NCI-H2171 (cell line): ENCODE results near the gene CES4A.
"Not testable (repeated sequence)": the region's sequence is repeated elsewhere in the genome, so short reads cannot be mapped to it uniquely, and the experiment has no call there.

Experiments used
- DNase-seq: peaks from one replicate; lab custom pipeline; 2025; lab: John Stamatoyannopoulos, UW

The CES4A gene

DNA sequence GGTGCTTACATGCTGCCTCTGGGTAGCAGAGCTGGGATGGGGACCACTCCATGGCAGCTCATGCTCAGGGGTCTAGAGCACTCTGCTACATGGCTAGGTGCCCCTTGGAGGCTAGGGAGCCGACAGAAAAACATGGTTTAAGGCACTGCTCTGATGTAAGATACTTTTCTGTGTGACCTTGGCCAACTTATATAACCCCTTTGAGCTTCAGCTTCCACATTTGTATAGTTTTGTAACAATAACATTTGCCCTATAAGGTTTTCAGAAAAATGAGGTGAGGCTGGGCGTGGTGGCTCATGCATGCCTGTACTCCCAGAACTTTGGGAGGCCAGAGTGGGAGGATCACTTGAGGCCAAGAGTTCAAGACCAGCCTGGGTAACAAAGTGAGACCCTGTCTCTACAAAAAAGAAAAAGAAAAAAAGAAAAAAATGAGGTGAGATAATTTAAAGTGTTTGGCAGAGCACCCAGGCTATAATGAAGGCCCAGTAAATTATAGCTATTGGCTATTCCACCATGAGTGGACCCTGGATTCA is 3.2 kb downstream of the CES4A start:
- DNase-seq: no peak

DNA sequence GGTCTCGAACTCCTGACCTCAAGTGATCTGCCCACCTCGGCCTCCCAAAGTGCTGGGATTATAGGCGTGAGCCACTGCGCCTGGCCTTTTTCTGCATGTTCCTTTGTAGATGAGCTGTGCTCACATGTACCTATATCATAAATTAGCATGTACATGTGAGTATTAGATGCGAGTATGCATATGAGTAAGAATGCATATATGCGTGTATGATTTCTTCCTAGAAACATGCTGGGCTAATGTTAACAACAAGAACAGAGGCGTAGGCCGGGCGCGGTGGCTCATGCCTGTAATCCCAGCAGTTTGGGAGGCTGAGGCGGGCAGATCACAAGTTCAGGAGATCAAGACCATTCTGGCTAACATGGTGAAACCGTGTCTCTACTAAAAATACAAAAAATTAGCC is 5.2 kb downstream of the CES4A start:
- not testable (repeated sequence) for DNase-seq

DNA sequence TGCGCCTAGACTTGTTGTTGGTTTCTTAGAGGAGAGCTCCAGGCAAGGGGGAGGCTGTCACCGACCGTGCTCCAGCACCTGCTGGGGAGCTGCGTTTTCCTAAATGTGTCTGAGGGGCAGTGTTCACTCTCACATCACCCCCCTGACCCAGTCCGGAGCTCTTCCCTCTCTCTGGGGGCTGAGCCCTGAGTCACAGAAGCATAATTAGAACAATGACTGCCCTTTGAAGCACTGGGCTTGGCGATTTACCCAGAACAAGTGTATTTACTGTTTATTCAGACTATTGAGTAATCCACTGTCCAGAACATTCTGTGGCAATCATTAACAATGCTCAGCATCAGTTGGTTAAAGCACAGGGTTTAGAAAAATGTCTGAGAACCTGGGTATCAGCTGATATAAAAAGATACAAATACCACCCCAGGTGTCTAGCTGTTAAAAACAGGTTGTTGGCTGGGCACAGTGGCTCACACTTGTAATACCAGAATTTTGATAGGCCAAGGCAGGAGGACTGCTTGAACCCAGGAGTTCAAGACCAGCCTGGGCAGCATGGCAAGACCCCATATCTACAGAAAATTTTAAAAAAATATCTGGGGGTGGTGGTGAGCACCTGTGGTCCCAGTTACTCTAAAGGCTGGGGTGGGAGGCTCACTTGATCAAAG is 8.1 kb downstream of the CES4A start:
- no peak for DNase-seq

DNA sequence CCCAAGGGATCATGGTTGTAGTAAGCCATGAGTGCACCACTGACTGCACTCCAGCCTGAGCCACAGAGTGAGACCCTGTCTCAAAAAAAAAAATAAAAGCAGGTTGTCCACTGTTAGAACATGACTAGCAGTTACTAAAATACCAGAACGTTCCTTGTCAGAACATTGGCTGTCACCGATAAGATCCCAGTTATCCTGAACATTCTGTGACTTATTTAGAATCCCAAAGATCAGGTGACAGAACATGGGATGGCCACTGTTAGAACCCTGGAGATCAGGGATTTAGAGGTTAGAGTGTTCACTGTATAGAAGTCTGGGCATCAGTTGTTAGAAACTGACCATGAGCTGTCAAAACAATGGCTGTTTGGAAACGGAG is 8.6 kb downstream of the CES4A start:
- no peak for DNase-seq

DNA sequence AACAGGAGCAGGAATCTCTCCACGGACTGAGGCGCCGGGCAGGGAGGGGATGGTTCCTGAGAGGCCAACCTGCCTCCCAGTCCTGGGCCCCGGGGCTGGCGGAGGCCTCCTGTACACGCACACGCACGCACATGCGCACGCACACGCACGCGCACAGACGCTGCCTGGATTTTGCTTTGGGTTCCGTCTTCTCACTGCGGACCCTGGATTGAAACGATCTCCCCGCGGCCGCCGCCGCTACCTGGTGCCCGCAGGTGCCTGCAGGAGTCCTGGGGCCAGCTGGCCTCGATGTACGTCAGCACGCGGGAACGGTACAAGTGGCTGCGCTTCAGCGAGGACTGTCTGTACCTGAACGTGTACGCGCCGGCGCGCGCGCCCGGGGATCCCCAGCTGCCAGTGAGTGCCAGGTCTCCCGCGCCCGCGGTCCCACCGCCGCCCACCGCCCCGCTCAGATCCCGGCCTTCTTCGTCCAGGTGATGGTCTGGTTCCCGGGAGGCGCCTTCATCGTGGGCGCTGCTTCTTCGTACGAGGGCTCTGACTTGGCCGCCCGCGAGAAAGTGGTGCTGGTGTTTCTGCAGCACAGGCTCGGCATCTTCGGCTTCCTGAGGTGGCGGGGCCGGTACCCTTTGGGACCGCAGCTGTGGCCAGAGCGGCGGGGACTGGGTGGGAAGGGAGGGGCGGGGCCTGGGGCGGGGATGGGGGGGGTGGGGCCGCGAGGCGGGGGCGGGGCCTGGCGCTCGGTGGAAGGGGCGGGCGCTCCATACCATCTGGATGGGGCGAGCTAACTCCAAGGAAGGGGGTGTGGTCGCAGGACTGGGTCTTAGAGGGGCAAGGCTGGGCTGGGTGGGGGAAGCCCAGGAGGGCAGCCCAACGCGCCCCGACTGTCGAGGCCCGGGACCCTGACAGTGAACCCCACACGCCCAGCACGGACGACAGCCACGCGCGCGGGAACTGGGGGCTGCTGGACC is 12.3 kb downstream of the CES4A start:
- DNase-seq: peak; percentile 66

DNA sequence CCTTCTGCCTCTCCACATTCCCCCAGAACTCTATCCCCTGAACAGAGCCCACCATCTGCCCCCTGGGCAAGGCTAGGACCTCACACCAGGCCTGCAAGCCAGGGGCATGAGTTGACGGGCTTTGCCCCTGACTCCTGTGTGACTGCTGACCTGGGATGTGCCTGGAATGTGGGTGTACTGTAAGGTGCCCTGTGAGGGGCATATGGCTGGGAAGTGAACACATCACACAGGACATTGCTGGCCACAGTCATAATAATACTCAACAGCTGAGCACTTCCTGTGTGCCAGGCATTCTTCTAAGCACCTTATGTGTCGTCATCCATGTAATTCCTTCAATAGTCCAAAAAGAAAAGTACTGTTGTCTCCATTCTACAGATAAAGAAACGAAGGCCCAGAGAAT is 13.3 kb downstream of the CES4A start:
- DNase-seq: no peak

DNA sequence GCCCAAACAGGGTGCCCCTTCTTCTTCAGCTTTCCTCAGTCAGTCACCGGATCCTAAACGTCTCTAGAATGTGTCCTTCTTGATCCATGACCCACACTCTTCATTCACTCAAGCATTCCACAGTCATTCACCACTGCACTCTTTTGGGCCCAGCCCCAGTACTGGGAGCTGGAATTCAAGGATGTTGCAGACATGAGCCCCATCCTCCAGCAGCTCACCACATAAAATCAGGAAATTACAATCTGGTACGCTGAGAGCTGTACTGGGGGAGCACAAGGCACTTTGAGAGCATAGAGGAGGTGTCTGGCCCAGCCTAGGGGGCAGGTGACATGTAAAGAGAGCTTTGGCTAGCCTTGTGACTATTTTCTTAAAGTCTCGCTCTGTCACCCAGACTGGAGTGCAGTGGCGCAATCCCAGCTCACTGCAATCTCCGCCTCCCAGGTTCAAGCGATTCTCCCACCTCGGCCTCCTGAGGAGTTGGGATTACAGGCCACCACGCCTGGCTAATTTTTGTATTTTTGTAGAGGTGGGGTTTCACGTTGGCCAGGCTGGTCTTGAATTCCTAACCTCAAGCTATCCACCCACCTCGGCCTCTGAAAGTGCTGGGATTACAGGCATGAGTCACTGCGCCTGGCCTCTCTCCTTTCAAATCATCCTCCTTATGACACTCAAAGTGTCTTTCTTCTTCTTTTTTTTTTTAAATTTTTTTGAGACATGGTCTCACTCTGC is 18.7 kb downstream of the CES4A start:
- DNase-seq: no peak

DNA sequence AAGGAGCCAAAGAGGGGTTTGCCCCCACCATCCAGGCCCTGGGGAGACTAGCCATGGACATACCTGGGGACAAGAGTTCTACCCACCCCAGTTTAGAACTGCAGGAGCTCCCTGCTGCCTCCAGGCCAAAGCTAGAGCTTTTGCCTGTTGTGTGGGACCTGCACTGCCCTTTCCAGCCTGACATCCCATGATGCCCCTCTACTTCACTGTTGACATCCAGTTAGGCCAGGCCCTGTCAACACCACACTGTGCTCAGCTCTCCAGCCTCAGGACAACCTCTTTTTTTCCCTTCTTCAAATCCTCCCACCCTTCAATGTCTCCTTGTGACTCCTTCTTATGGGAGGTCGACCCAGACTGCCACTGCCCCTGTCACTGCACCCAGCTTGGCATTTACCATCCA is 20.8 kb downstream of the CES4A start:
- DNase-seq: no peak

DNA sequence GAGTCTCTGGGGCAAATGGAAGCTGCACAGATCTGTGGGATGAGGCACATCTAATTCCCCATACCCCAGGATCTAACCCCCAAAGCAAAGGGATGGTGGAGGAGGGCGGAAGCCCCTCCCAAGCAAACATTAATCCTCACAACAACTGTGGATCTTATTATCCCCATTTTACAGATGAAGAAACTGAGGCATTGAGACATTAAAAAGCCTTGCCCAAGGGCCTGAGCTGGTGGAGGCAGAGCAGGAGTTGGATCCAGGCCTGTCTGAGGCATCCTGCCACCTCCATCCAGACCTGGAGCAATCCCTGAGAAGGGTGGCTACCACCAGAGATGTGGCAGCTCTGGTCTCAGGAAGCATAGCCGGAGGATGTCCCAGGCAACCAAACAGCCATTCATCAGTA is 22.9 kb downstream of the CES4A start:
- no peak for DNase-seq

DNA sequence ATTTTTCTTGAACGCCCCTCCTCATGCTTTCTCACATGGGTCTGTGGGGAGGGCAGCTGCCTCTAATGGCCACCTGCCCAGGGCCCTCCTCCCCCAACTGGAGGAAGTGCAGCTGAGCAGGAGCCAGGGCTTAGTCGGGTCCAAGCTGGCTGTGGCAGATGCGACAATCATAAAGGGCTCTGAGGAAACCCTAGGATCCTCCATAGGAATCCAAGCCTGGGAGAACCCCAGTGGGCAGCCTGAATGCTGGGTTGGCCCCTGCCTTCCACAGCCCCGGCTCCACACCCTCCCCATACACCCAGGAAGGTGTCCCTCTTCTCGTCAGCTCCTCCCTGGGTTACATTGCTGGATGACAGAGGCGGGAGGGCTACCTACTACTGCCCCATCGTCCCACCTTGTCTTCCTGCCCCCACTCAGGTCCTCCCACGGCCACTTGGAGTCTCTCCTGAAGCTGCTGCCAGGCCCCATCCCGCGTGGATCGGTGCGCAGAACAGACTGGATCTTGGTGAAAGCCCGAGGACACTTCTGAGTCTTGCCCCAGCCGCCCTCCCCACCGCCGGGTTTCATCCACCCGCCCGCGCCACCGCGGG is 24.9 kb downstream of the CES4A start:
- no peak for DNase-seq

DNA sequence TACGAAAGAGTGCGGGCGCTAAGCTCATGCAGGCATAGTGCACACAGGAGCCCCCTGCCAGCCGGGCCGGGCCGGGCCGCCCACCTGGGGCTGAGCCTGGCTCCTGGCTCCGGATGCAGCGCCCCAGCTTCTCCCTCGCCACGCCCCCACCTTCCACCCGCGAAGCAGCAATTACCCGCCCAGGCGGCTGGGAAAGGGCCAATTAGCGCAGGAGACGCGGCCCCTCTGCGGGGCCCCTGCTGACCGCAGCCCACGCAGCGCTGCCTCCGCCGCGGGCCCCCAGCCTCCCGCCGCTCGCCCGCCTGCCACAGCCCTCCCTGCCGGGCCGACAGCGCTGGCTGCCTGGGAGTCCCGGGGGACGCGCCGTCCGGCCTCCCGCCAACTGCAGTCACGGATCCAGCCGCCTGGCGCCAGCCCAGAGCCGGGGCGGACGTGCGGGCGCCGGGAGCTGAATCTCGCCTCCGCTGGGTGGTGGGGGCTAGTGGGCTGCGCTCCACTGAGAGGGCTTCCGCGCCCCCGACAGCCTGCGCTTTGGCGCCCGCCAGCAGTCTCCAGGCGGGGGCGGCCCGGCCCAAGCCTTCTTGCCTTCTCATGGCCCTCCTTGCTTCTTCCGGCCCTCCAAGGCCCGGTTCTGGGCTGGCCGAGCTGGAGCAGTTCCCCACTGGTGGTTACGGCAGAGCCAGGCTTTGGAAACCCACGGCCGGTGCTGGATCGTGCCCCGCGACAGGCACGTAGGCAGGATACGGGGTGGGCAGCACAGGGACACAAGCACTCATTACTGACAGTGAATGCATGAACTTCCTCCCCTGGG is 25.6 kb downstream of the CES4A start:
- peak; percentile 74 for DNase-seq

DNA sequence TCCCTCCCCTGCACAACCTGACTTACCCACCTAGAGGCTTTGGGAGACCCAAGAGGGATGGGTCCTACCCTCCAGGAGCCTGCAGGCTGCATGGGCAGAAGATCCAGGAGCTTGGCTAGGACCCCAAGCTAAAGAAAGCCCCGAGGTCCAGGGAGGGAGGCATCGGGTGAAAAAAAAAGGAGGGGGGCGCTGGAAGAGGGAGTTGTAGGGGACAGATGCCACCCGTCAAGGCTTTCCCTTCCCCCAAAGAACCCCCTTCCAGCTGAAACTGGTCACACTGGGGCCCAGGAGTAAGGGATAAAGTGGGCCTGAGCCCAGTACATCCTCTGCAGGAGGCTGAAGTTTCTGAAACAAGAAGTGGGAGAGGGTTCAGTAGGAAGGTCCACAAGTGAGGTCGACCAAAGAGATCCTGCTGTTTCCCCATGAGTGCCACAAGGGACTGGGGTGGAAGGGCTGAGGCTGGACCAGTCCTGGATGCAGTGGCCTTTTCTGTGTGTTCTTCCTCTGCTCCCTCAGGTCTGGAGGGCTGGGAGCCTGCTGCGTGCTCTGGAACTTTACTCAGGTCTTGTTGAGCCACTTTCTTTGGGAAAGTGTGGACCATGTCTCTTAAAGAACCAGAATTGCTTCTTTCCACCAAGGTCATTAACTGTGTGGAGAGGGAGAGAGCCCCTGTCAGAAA is 26.4 kb downstream of the CES4A start:
- no peak for DNase-seq

DNA sequence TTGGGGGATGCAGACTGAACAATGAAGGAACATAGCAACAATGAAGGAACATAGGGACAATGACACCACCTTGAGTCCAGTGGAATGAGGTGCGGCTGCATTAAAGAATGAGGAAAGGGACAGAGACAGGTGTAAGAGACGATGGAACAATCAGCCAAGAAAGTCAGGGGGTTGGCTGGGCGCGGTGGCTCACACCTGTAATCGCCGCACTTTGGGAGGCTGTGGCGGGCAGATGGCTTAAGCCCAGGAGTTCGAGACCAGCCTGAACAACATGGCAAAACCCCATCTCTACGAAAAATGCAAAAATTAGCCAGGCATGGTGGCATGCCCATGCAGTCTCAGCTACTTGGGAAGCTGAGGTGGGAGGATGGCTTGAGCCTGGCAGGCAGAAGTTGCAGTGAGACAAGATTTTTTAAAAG is 26.9 kb downstream of the CES4A start:
- DNase-seq: no peak

DNA sequence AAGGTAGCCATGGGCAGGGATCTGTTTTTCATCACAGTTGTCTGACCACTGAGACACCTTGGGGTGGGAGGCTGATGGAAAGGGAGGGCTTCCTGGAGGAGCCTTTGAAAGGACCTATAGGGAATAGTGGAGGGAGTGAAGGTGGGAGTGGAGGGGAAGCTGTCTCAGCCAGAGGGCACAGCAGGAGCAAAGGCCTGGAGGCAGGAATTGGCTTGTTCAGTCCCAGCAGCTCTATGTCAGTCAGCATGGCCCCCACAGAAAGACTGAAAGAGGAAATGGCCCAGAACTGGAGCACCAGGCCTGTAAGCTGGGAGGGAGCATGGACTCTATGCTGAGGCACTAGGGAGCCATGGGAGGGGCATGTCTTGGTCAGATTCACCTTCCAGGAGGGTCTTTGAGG is 27.8 kb downstream of the CES4A start:
- DNase-seq: no peak

DNA sequence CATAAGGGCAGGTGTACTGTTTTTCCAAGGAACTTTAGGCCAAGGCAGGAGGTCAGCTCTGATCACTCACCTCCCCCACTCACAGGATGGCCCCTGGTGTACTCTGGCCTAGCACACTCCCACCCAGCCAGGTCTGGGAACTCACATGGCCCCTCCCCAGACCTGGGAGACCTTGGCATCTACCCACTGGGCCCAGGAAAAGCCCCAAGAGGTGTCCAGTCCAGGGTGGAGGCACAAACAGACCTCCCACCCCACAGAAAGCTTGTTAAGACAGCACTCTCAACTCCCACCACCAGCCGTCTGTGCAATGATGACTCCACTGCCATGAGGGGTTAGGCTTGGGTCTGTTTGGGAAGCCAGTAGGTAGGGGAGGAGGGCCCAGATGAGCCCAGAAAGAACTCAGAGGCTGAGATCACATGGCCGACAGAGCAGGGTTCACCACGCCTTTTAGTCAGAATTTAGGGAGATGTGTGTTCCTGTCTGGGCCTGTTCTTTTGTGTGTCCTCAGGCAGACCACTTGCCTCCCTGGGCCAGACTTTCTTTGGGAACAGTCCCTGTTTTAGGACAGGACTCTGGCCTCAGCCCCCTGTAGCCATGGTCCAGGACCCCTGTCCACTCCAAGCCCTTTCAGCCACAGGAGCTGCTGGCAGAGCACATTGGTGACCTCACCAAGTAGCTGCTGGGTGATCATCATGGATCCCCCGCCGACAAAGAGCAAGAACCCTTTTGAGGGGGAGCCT is 28.5 kb downstream of the CES4A start:
- no peak for DNase-seq

DNA sequence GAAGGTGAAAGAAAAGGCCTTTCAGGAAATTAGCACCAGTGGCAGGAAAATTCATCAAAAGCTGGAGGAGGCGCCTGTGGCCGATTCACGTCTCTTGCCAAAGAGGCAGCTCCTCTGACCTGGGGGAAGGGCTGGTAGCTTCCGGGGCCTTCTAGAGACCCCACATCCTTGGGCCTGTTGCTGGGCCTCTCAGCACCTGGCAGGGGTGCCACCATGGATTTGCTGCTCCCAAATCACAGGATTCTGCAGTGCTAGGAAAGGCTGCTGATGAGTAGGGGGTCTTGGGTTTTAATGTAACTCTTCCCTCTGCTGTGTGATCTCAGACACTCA is 29.0 kb downstream of the CES4A start:
- DNase-seq: no peak

DNA sequence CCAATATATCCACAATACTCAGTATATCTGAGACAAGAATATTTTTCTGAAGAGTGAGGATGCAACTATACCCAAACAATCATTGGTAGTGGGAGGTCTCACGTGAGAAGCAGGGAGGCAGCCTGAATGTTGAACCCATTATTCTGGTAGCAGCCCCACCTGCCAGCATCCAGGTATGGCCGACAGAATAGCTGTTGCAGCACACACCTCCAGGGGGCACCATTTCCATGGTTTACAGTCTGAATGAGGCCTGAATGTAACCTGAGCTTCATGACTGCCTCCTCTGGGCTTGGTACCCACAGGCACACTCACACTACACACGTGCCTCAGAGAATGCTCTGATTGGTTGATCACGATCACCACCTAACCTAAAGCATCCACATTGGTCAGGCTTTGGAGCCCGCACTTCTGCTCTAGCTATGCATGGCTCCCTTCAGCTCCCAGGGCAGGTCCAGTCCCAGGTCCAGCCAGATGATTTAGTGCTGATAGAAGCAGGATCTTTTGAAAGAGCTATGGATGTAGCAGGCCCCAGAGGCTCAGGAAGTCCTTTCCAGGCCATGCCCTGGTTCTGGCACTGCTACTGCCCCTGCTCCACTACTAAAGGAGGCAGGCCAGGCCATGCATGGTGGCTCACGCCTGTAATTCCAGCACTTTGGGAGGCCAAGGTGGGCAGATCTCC is 29.6 kb downstream of the CES4A start:
- DNase-seq: peak; percentile 87

DNA sequence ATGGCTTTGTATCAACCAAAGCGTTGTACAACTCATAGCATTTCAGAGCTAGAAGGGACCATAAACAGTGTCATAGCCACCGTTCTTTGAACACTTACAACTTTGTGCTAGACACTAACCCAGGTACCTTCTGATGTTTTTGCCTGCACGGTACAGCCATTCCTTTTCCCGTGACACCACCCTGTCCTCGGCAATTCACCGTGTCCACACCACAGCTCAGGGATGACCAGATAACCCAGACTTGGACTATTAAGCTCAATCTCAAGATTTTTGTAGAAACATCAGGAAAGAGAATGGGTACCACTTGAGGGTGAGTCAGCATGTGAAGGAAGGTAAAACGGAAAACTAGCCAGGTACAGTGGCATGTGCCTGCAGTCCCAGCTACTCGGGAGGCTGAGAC is 30.8 kb downstream of the CES4A start:
- no peak for DNase-seq

DNA sequence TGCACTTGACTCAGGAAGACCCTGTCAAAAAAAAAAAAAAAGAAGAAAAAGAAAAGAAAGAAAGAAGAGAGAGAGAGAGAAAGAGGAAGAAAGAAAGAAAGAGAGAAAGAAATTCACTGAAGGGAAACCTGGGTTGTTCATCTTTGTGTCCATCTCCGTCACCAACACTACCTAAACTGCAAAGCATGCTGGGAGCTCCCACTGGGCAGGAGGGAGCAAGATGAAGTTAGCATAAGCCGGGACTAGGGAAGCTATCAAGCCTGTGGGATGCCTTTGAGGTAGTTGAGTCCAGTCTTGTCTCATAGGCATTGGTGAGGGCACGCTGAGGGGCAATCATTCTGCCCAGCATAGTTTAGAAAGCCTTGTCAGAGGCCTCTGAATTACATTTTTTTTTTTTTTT is 32.9 kb downstream of the CES4A start:
- DNase-seq: no peak
